ENCODE data around the gene LETMD1. TPM values are rescaled to one million over a fixed set of nuclear protein-coding genes. Genes with fewer than 3 reads are reported as not detected.

Gene LETMD1
- total and polyA plus RNA-seq, 2 of the 8 experiments (the other 6 are each of a cell fraction or from before 2014, with no cell fraction given): 39.4 to 65.3 TPM

DNA sequence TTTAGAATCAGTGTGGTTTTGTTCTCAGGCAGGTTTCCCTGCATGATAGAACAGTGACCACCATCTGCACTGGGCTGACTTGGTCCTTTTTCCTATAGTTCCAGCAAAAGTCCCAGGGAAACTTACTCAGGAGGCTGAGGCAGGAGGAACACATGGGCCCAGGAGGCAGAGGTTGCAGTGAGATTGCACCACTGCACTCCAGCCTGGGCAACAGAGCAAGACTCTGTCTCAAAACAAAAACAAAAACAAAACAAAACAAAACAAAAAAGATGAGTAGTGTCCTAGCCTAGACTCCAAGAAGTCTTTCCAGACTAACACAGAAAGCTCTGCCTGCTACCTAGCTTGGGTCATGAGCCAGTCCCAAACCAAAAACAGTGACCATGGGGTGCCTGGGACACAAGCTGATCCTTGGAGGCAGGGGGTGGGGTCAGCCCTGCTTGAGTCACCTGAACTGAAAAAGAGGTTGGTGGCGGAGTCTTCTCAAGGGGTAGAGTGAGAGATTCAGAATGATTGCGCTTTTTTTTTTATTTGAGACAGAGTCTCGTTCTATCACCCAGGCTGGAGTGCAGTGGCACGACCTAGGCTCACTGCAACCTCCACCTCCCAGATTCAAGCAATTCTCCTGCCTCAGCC is 14.6 kb upstream of the LETMD1 start:
- no peak overlapping the region for H3K4ac ChIP-seq (replicated peaks; ENCODE audit: insufficient read length, low read depth, low read length)

More for the DNA sequence above, 14.6 kb upstream of the LETMD1 start:
- Histone ChIP-seq H3K9ac (replicated peaks in 1 of 4; ENCODE audit: extremely low read depth in 1 of 4, low read depth in 3 of 4, low read length in 3 of 4) (no peak overlapping the region), H3K4me2 (ENCODE audit: insufficient read depth in 1 of 2, low read depth in 2 of 2, low read length in 2 of 2) (no peak overlapping the region), H2AK5ac (ENCODE audit: low read depth, low read length) (no peak overlapping the region), H2AFZ (ENCODE audit: low read length) (no peak overlapping the region; the same call in 1 of the 2 replicates), H4K5ac (ENCODE audit: insufficient read length, low read depth, low read length) (no peak overlapping the region), H3K4me3 (ENCODE audit: extremely low read depth in 1 of 4, insufficient read depth in 2 of 4, low read depth in 3 of 4, low read length in 4 of 4) (no peak overlapping the region), H2BK120ac (replicated peaks; ENCODE audit: low read depth, low read length) (no peak overlapping the region), H4K91ac (replicated peaks; ENCODE audit: insufficient read length, low read length) (no peak overlapping the region), H3K27ac (ENCODE audit: low read depth, low read length) (no peak overlapping the region), H3K36me3 (ENCODE audit: control insufficient read depth in 2 of 4, insufficient read depth in 4 of 4, low read length in 3 of 4) (no peaks in the 10 kb centered on the region), H3K23ac (ENCODE audit: insufficient read length) (no peak overlapping the region), H4K20me1 (replicated peaks in 1 of 2; ENCODE audit: control insufficient read depth in 1 of 2, insufficient read depth in 2 of 2, low read length in 2 of 2) (no peaks in the 10 kb centered on the region), H2BK5ac (ENCODE audit: low read depth, low read length) (no peak overlapping the region), H3K27me3 (replicated peaks in 1 of 4; ENCODE audit: control insufficient read depth in 3 of 4, extremely low read depth in 1 of 4, insufficient read depth in 3 of 4, low read length in 3 of 4) (no peaks in the 10 kb centered on the region; a peak in 1 of 7 replicates), H3K79me2 (ENCODE audit: control insufficient read depth in 1 of 2, insufficient read depth in 2 of 2, low read length in 2 of 2) (no peaks in the 10 kb centered on the region), H4K8ac (ENCODE audit: extremely low read depth, insufficient read depth, low read length) (no peak overlapping the region), H2BK12ac (ENCODE audit: low read depth, low read length) (no peak overlapping the region), H3K9me3 (ENCODE audit: insufficient read depth in 2 of 2, low read depth in 1 of 2, low read length in 1 of 2) (no peaks in the 10 kb centered on the region), H2BK20ac (ENCODE audit: low read length) (no peak overlapping the region), H3K14ac (ENCODE audit: insufficient read length) (no peak overlapping the region), H3K4me1 (replicated peaks in 1 of 4; ENCODE audit: control insufficient read depth in 3 of 4, insufficient read depth in 4 of 4, low read length in 3 of 4) (peaks cover 0 to 2% (median 0%) of the 10 kb centered on the region in 4 experiments; a peak in 1 of 7 replicates), H3K79me1 (ENCODE audit: low read depth, low read length) (no peaks in the 10 kb centered on the region), H3K23me2 (ENCODE audit: low read depth, low read length) (no peaks in the 10 kb centered on the region; the same call in 1 of the 2 replicates), H3K18ac (ENCODE audit: extremely low read depth, low read length) (no peak overlapping the region), H2BK15ac (ENCODE audit: low read length) (no peak overlapping the region), H3K56ac (replicated peaks; ENCODE audit: insufficient read length, low read depth, low read length) (no peak overlapping the region)
- WGBS, 2 experiments (ENCODE audit: extremely low coverage in 1 of 2, insufficient coverage in 1 of 2, insufficient read length in 1 of 2, insufficient replicate concordance in 2 of 2, low coverage in 1 of 2, low lambda C conversion rate in 2 of 2, missing lambda C conversion rate in 1 of 2): 87% methylated on average over 3 of the region's 4 CpGs; no CpG with 5 or more reads in 1 of the 2 experiments
- no peak for TF ChIP-seq CHD2 (IDR thresholded peaks at IDR 0.05; ENCODE audit: low read length)
- ChIA-PET CTCF (ENCODE audit: partially characterized antibody) (interaction anchor here (0.6 to 1.5 kb wide), 5 partner anchors 14 to 840 kb away, joined by 3 to 6 read pairs (median 4); no protein-coding TSS in a partner anchor), POLR2A (ENCODE audit: partially characterized antibody) (interaction anchor here (1.7 kb wide), 1 partner anchor 191 kb away, joined by 3 read pairs; the partner anchor contains the start of gene TMPRSS12)
- DNase-seq (ENCODE audit: low read depth in 1 of 2, low spot score in 2 of 2) (no peak), FAIRE-seq (no peak)
